ENCODE data around the gene PPIL6. TPM values are rescaled to one million over a fixed set of nuclear protein-coding genes. Genes with fewer than 3 reads are reported as not detected.

PPIL6 gene
- total RNA-seq, 1 donor from 2014 or later, result 4.2 TPM

DNA sequence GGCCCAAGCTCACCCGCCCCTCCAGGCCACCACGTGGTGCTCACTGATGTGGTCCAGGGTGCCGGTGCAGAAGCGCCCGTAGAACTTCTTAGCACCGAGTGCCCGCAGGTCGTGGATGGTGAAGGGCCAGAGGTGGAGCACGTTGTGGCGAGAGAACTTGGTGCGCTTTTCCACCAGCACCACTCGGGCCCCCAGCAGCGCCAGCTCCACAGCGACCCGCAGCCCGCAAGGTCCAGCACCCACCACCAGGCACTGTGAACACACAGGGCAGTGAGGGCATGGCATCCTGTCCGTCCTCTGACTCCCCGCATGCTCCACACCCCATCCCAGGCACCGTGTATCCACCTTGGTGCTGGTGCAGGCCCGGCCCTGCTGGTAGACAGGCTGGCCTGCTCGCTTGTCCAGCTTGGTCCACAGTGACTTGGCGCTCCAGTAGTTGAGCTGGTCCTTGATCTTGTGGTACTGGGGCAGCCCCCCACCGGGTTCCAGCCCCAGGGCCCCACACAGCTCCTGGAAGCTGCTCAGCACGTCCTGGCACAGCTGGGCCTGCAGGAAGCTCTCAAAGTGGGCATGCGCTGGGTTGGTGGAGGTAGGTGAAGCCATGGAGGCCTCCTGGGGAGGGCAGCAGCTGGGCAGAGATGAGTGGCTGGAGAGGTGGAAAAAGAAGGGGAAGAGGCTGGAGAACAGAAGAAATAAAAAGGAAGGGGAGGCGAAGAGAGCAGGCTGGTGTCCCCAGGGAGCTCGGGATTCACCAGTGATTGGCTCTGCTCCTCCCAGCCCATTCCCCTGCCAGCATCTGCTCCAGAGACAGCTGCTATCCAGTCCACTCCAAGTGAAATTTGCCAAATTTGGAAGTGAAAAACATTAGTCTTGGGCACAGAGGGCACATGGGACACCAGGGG is 13.4 kb upstream of the PPIL6 start:
- Histone ChIP-seq H3K4me3 (peak overlapping the region; percentile 92), H3K4me1 (peaks cover 40% of the 10 kb centered on the region), H3K9me3 (no peaks in the 10 kb centered on the region), H3K27me3 (no peaks in the 10 kb centered on the region), H3K27ac (peak overlapping the region; percentile 86), H3K36me3 (peaks cover 18% of the 10 kb centered on the region)
- ATAC-seq (no peak), DNase-seq (no peak)
- TF ChIP-seq, protein P1, sequence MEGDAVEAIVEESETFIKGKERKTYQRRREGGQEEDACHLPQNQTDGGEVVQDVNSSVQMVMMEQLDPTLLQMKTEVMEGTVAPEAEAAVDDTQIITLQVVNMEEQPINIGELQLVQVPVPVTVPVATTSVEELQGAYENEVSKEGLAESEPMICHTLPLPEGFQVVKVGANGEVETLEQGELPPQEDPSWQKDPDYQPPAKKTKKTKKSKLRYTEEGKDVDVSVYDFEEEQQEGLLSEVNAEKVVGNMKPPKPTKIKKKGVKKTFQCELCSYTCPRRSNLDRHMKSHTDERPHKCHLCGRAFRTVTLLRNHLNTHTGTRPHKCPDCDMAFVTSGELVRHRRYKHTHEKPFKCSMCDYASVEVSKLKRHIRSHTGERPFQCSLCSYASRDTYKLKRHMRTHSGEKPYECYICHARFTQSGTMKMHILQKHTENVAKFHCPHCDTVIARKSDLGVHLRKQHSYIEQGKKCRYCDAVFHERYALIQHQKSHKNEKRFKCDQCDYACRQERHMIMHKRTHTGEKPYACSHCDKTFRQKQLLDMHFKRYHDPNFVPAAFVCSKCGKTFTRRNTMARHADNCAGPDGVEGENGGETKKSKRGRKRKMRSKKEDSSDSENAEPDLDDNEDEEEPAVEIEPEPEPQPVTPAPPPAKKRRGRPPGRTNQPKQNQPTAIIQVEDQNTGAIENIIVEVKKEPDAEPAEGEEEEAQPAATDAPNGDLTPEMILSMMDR (IDR thresholded peaks at IDR 0.05), result no peak
- intact Hi-C loops (cut with DNase I), result no loop called here

DNA sequence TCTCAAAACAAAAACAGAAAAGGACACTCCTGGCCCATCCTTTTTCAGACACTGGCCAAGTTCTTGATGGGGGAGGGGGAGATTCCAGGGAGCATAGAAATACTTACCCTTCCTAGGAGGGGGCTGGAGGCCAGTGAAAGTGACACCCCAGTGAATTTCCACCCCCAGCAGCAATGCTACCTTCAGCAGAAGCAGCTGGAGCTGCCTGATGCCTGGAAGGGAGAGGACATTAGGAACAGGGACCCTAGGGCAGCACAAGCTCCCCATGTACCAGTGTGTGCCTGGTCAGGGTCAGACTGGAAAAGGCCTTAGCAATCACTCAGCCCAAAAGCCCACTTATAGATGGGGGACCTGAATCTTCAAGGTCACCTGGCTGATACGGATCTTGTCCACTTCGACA is 12.7 kb upstream of the PPIL6 start:
- DNase-seq (no peak), ATAC-seq (no peak)
- Histone ChIP-seq H3K27me3 (no peaks in the 10 kb centered on the region), H3K4me1 (peaks cover 34% of the 10 kb centered on the region), H3K27ac (no peak overlapping the region), H3K36me3 (peaks cover 18% of the 10 kb centered on the region), H3K9me3 (no peaks in the 10 kb centered on the region), H3K4me3 (no peak overlapping the region)
- TF ChIP-seq, protein P1 (IDR thresholded peaks at IDR 0.05), result no peak
- intact Hi-C loops (cut with DNase I), result no loop called here

- Histone ChIP-seq H3K27ac (no peak overlapping the region), H3K36me3 (peaks cover 18% of the 10 kb centered on the region), H3K9me3 (no peaks in the 10 kb centered on the region), H3K4me1 (peaks cover 29% of the 10 kb centered on the region), H3K27me3 (no peaks in the 10 kb centered on the region), H3K4me3 (no peak overlapping the region)
- intact Hi-C loops (cut with DNase I), result no loop called here
- no peak for DNase-seq
- ATAC-seq, result no peak
- TF ChIP-seq, protein P1 (IDR thresholded peaks at IDR 0.05), result no peak
These were observed 11.8 kb upstream of the PPIL6 start for GRCh38 chr6:109452181-109452580.

DNA sequence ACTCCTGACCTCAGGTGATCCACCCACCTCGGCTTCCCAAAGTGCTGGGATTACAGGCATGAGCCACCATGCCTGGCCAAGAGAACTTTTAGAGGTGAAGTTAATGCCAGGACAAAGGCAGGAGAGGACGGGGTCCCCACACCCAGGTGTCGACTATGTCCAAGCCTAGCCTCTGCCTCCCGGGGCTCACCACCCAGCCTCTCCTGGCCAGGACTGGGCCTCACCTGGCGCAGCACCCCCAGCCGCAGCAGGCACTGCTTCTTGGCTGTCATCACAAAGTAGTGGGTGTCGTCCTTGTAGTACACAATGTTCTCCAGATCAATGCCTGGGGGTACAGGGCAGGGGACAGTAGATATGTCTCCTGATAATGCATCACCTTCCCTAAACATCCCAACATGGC is 10.9 kb upstream of the PPIL6 start:
- H3K9me3 ChIP-seq, result no peaks in the 10 kb centered on the region
- intact Hi-C loops (cut with DNase I), result no loop called here
- H3K27me3 ChIP-seq, result no peaks in the 10 kb centered on the region
- TF ChIP-seq, protein P1 (IDR thresholded peaks at IDR 0.05), result no peak
- DNase-seq, result no peak
- H3K4me1 ChIP-seq, result peaks cover 23% of the 10 kb centered on the region
- no peak overlapping the region for H3K27ac ChIP-seq
- no peak overlapping the region for H3K4me3 ChIP-seq
- H3K36me3 ChIP-seq, result peaks cover 26% of the 10 kb centered on the region
- ATAC-seq, result no peak

DNA sequence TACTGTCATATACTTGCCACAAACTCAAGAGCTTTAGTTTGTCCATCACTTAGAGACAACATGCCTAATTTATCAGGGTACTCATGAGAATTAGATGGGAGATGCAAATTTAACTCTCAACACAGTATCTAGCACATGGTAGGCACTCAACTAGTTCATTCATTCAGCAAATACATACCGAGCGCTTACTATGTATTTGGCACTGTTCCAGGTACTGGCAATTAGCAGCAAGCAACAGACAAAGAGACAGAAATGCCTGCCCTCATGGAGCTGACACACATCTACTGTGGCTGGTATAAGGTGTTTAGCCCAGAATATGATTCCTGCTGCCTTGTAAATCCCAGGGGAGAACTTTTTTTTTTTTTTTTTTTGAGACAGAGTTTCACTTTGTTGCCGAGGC is 10.4 kb upstream of the PPIL6 start:
- TF ChIP-seq, protein P1 (IDR thresholded peaks at IDR 0.05), result no peak
- H3K4me3 ChIP-seq, result no peak overlapping the region
- H3K27me3 ChIP-seq, result no peaks in the 10 kb centered on the region
- peaks cover 19% of the 10 kb centered on the region for H3K4me1 ChIP-seq
- intact Hi-C loops (cut with DNase I), result no loop called here
- no peaks in the 10 kb centered on the region for H3K9me3 ChIP-seq
- no peak for ATAC-seq
- no peak overlapping the region for H3K27ac ChIP-seq
- no peak for DNase-seq
- H3K36me3 ChIP-seq, result peaks cover 30% of the 10 kb centered on the region
